Calu3 (cell line): ENCODE results near the gene TSR3. TPM values are rescaled to one million over a fixed set of nuclear protein-coding genes. Genes with fewer than 3 reads are reported as not detected.

Experiments used
- BruUV-seq: library from RNA; stranded (reverse); fragments of 400-500 nt; replicated peaks from 2 replicates; lab custom pipeline; 2021; lab: Mats Ljungman, UMichigan
- CTCF ChIA-PET: fragments of 300-600 bp; sonication (Branson Sonifier 250); formaldehyde crosslinking; loops from one replicate; lab custom pipeline; 2022; ENCODE audit warnings: antibody characterized with exemption; lab: Charles Lee
- DNase-seq: peaks from one replicate; pipeline ENCODE4 v3.0.0; 2022
- H3K27ac Mint-ChIP-seq: one replicate; pipeline ENCODE4 v1.8.0; 2022; ENCODE audit warnings: mixed read lengths; ENCODE audit not compliant: unreplicated experiment
- H3K27me3 Mint-ChIP-seq: one replicate; pipeline ENCODE4 v1.8.0; 2022; ENCODE audit warnings: mixed read lengths; ENCODE audit not compliant: unreplicated experiment
- H3K36me3 Mint-ChIP-seq: one replicate; pipeline ENCODE4 v1.8.0; 2022; ENCODE audit warnings: mild to moderate bottlenecking, moderate library complexity, mixed read lengths; ENCODE audit not compliant: insufficient read depth, unreplicated experiment
- H3K4me1 Mint-ChIP-seq: one replicate; pipeline ENCODE4 v1.8.0; 2022; ENCODE audit warnings: mild to moderate bottlenecking, low read depth, mixed read lengths; ENCODE audit not compliant: unreplicated experiment
- H3K4me3 Mint-ChIP-seq: one replicate; pipeline ENCODE4 v1.8.0; 2022; ENCODE audit warnings: mild to moderate bottlenecking, low read depth, moderate library complexity, mixed read lengths; ENCODE audit not compliant: unreplicated experiment
- H3K9me3 Mint-ChIP-seq: one replicate; pipeline ENCODE4 v1.8.0; 2022; ENCODE audit warnings: low read depth, mixed read lengths; ENCODE audit not compliant: unreplicated experiment
- CTCF ChIP-seq: fragments of 200-600 bp; IDR thresholded peaks from one replicate; pipeline ENCODE4 v1.8.0; 2022; ENCODE audit warnings: antibody characterized with exemption; ENCODE audit not compliant: unreplicated experiment
- intact Hi-C: fragments of 100-400 bp; cut with micrococcal nuclease; formaldehyde crosslinking; loops from one replicate; pipeline ENCODE4 v1.10.0; 2022; ENCODE audit not compliant: unreplicated experiment
- total RNA-seq: library from RNA; stranded (reverse); gene quantifications from 2 replicates; pipeline ENCODE4 v1.2.3, GENCODE V29; 2022

Gene TSR3
- total RNA-seq, 1 experiment from 2014 or later = 59.4 TPM

- H3K36me3 Mint-ChIP-seq = peaks cover 36% of the 10 kb centered on the region
- CTCF ChIA-PET = interaction anchor here (0.6 kb wide), 1 partner anchor 83 kb away, joined by 3 read pairs; no protein-coding TSS in a partner anchor
- peaks cover 28% of the 10 kb centered on the region for H3K4me1 Mint-ChIP-seq
- H3K9me3 Mint-ChIP-seq = no peaks in the 10 kb centered on the region
- DNase-seq = no peak
- no peaks in the 10 kb centered on the region for H3K27me3 Mint-ChIP-seq
- H3K4me3 Mint-ChIP-seq = no peak overlapping the region
- no peak overlapping the region for H3K27ac Mint-ChIP-seq
- intact Hi-C loops = no loop called here
- TF ChIP-seq CTCF = no peak
- BruUV-seq = no TSS peak
These were observed 6.4 kb upstream of the TSR3 start for GRCh38 chr16:1357906-1358566.

GRCh38 chr16:1356061-1356900 is 4.6 kb upstream of the TSR3 start:
- H3K4me3 Mint-ChIP-seq = no peak overlapping the region
- peaks cover 46% of the 10 kb centered on the region for H3K36me3 Mint-ChIP-seq
- no peaks in the 10 kb centered on the region for H3K27me3 Mint-ChIP-seq
- TF ChIP-seq CTCF = no peak
- no TSS peak for BruUV-seq
- CTCF ChIA-PET = no interaction called here
- H3K4me1 Mint-ChIP-seq = peaks cover 39% of the 10 kb centered on the region
- DNase-seq = no peak
- no peaks in the 10 kb centered on the region for H3K9me3 Mint-ChIP-seq
- intact Hi-C loops = no loop called here
- H3K27ac Mint-ChIP-seq = peak overlapping the region; percentile 67

GRCh38 chr16:1355591-1355990 is 3.9 kb upstream of the TSR3 start:
- Mint-ChIP-seq H3K27me3 (no peaks in the 10 kb centered on the region), H3K4me1 (peaks cover 39% of the 10 kb centered on the region), H3K4me3 (no peak overlapping the region), H3K9me3 (no peaks in the 10 kb centered on the region), H3K36me3 (peaks cover 53% of the 10 kb centered on the region), H3K27ac (no peak overlapping the region)
- DNase-seq = no peak
- CTCF ChIA-PET = no interaction called here
- TF ChIP-seq CTCF = no peak
- BruUV-seq = no TSS peak
- intact Hi-C loops = no loop called here

- H3K27ac Mint-ChIP-seq = no peak overlapping the region
- CTCF ChIA-PET = no interaction called here
- H3K9me3 Mint-ChIP-seq = no peaks in the 10 kb centered on the region
- H3K27me3 Mint-ChIP-seq = no peaks in the 10 kb centered on the region
- H3K4me1 Mint-ChIP-seq = peaks cover 39% of the 10 kb centered on the region
- BruUV-seq = no TSS peak
- intact Hi-C loops = no loop called here
- no peak for DNase-seq
- peaks cover 51% of the 10 kb centered on the region for H3K36me3 Mint-ChIP-seq
- no peak for TF ChIP-seq CTCF
- no peak overlapping the region for H3K4me3 Mint-ChIP-seq
These were observed 3.3 kb upstream of the TSR3 start for GRCh38 chr16:1354815-1355540.
